Lower leg skin (tissue), 3 donors: ENCODE results near the gene PPIL6.

ENCODE experiments used
- POLR2A ChIP-seq, 2 donors: fragments of 450-650 bp; IDR thresholded peaks; one replicate each; pipeline ENCODE4 v1.6.1; 2016 to 2017; ENCODE audit warnings: antibody characterized with exemption in 2 of 2, mild to moderate bottlenecking in 1 of 2, moderate library complexity in 1 of 2
- TF ChIP-seq, protein P1 (sequence below), 3 donors: fragments of 450-650 bp; IDR thresholded peaks; one replicate each; pipeline ENCODE4 v1.5.1; 2016; ENCODE audit warnings: antibody characterized with exemption in 3 of 3, mild to moderate bottlenecking in 3 of 3, moderate library complexity in 2 of 3

- TF ChIP-seq, protein P1, sequence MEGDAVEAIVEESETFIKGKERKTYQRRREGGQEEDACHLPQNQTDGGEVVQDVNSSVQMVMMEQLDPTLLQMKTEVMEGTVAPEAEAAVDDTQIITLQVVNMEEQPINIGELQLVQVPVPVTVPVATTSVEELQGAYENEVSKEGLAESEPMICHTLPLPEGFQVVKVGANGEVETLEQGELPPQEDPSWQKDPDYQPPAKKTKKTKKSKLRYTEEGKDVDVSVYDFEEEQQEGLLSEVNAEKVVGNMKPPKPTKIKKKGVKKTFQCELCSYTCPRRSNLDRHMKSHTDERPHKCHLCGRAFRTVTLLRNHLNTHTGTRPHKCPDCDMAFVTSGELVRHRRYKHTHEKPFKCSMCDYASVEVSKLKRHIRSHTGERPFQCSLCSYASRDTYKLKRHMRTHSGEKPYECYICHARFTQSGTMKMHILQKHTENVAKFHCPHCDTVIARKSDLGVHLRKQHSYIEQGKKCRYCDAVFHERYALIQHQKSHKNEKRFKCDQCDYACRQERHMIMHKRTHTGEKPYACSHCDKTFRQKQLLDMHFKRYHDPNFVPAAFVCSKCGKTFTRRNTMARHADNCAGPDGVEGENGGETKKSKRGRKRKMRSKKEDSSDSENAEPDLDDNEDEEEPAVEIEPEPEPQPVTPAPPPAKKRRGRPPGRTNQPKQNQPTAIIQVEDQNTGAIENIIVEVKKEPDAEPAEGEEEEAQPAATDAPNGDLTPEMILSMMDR (IDR thresholded peaks at IDR 0.05), result no peak
- TF ChIP-seq POLR2A (IDR thresholded peaks at IDR 0.05), result no peak
Observed at GRCh38 chr6:109465772-109466171, 25.3 kb upstream of the PPIL6 start.
